ENCODE data around the gene GLIPR1L1.

DNA sequence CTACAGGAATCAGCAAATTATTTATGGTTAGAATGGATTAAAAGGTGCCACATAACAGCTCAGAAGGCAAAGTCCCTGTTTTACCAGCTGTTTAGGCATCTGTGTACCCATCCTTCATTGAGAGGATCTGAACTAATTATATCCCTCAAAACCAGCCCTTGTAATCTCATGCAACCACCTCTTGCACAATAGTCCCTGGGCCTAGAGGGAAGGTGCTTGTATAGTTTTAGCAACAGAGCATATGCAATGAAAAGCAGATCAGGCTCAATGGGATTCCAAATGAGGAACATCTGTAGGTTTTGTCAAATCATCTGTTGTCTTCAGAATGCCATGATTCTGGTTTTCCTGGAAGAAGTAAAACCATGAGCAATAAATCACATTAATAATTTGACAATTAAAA is 30.4 kb downstream of the GLIPR1L1 start:
- TF ChIP-seq, protein P1, sequence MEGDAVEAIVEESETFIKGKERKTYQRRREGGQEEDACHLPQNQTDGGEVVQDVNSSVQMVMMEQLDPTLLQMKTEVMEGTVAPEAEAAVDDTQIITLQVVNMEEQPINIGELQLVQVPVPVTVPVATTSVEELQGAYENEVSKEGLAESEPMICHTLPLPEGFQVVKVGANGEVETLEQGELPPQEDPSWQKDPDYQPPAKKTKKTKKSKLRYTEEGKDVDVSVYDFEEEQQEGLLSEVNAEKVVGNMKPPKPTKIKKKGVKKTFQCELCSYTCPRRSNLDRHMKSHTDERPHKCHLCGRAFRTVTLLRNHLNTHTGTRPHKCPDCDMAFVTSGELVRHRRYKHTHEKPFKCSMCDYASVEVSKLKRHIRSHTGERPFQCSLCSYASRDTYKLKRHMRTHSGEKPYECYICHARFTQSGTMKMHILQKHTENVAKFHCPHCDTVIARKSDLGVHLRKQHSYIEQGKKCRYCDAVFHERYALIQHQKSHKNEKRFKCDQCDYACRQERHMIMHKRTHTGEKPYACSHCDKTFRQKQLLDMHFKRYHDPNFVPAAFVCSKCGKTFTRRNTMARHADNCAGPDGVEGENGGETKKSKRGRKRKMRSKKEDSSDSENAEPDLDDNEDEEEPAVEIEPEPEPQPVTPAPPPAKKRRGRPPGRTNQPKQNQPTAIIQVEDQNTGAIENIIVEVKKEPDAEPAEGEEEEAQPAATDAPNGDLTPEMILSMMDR (IDR thresholded peaks at IDR 0.05) = no peak
- no peak for TF ChIP-seq ZFX (IDR thresholded peaks at IDR 0.05; ENCODE audit: borderline replicate concordance)

Measured in 22Rv1 (cell line).